NCI-H82 treated with DMSO at 0.1 percent for 48 hours (cell line): ENCODE measurements around the gene PLIN5.

Experiments used
- DNase-seq: peaks from one replicate; lab custom pipeline; 2025; ENCODE audit not compliant: unreplicated experiment; lab: John Stamatoyannopoulos, UW

The PLIN5 gene, protein sequence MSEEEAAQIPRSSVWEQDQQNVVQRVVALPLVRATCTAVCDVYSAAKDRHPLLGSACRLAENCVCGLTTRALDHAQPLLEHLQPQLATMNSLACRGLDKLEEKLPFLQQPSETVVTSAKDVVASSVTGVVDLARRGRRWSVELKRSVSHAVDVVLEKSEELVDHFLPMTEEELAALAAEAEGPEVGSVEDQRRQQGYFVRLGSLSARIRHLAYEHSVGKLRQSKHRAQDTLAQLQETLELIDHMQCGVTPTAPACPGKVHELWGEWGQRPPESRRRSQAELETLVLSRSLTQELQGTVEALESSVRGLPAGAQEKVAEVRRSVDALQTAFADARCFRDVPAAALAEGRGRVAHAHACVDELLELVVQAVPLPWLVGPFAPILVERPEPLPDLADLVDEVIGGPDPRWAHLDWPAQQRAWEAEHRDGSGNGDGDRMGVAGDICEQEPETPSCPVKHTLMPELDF

DNA sequence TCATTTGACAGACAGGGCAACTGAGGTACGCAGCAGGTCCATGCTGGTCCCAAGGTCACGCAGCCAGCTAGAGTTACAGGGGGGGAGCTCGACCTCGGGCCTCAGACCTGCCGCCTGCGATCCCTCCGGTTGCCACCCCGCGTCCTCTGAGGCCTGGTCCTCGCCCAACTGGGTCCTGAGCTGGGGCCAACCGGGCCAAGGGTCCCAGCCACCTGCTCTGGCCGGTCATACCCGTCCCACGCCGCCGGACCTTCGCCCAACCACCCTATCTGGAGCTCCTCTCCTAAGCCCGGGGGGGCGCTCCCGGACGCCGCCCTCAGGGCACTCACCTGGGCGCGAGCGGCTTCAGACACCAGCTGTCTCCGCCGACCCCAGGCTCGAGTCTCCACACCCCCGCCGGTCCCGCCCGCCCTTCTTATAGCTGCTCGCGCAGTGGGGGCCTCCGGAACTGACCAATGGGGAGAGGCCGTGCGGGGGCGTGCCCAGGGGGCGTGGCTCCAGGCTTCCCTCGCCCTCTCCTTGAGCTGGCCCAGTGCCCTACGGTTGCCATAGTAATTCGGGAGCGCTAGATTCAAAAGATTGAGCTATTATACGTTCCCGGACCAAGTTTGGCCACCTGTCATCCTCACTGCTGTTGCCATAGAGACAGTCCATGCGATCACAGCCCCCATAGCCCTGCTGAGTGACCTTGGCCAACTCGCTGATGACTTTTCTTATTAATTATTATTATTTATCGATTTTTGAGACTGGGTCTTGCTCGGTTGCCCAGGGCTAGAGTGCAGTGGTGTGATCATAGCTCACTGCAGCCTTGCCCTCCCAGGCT lies at the start of gene PLIN5:
Gene PLIN5 (minus strand): TSS at position 389 of the 823 bp plus-strand sequence. CDS start 1,150 bp downstream, outside the sequence.
- DNase-seq = peak; percentile 58

DNA sequence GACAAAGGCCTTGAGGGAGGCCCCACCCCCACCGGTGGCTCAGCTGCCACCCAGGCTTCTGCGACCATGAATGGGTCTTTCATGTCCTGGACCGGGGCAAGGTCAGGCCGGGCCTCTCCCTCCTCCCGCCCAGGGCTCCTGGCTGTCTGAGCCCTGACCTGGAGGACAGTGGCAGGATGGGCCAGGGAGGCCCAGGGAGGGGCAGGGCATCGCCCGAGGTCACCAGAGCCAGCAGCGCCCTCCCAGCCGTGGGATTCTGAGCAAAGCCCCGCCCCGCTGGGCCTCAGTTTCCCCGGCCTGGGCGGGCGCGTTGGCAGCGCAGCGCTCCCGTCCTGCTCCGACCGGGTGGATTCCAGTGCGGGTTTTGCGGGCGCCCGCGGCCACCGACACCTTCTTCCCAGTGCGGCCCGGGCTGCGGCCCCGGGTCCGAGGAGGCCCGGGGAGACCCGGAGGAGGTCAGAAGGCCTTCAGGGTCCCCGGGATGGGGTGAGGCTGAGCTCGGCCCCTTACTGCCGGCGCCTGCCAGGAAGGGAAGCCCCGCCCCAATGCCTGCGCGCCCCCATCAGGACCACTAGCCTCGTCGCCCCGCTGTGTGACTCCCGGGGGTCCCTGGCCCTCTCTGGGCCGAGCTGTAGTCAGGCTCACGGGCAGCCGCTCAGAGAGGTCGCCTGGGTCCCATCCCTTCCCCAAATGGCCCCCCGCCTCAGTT lies 49.1 kb upstream of the PLIN5 start:
- no peak for DNase-seq

DNA sequence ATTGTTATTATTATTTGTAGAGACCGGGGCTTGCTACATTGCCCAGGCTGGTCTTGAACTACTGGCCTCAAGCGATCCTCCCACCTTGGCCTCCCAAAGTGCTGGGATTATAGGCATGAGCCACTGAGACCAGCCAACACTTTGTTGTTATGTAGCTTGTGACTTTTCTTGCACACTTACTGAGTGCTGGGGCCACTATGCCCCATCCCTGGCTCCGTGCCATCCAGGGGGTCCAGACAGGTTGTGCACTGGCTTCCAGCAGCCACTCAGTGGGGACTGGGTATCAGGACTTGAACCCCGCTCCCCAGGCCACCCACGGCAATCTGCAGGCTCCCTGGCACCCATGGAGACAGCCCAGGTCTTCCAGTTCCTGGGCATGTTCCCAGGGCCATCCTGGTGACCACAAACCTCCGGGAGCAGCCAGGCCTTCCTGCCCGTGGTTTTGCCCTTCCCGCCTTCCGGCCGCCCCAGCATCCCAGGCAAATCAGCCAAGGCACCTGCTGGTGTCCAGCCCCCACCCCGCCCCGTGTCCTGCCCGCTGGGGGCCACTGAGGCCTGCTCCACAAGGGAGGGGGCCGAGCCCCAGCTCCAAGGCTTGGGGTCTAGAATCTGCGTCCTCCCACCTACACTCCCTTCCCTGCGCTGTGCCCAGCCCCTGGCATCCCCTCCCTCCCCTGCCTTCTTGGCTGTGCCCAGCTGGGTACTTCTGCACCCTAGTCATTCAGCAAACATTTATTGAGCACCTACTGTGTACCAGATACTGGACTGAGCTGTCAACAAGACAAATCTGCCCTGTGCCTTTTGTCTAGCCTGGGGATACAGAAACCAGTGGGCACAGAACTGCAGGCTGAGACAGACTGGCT lies 48.2 kb upstream of the PLIN5 start:
- DNase-seq = no peak

DNA sequence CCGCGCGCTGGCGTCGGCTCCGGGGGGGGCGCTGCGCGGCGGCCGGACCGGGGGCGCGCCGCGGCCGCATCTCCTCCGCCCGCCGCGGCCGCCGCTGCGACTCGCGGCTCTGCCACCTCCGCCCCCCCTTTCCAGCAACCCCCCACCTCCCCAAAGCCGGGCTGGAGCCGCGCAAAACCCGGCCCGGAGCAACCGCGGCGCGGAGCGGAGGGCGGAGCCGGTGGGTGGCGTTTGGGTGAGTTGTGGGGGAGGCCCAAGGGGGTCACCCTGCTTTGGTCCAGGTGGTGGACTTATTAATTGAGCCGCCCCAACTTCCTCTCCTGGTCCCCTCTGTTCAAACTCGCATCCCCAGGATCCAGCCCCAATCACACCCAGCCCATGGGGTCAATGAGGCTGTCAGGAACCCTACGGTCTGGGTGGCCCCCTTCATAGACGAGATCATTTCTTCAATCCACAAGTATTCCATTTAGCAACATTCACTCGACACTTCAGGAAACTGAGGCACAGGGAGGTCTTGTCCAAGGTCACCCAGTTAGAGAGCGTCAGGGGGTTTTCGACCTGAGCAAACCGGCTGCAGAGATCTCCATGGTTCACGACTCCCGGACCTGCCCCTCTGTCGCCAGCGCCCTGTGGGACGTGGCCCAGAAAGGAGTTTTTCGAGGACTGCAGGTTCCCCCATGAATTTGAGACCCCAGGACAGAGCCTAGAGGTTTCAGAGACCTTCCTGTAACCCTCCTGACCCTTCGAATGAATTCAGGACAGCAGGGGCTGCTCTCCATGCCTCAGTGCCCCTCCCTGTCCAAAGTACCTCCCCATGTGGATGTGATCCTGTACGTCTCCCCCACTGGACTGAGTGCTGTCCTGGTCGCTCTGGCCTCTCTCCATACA lies 46.9 kb upstream of the PLIN5 start:
- no peak for DNase-seq

DNA sequence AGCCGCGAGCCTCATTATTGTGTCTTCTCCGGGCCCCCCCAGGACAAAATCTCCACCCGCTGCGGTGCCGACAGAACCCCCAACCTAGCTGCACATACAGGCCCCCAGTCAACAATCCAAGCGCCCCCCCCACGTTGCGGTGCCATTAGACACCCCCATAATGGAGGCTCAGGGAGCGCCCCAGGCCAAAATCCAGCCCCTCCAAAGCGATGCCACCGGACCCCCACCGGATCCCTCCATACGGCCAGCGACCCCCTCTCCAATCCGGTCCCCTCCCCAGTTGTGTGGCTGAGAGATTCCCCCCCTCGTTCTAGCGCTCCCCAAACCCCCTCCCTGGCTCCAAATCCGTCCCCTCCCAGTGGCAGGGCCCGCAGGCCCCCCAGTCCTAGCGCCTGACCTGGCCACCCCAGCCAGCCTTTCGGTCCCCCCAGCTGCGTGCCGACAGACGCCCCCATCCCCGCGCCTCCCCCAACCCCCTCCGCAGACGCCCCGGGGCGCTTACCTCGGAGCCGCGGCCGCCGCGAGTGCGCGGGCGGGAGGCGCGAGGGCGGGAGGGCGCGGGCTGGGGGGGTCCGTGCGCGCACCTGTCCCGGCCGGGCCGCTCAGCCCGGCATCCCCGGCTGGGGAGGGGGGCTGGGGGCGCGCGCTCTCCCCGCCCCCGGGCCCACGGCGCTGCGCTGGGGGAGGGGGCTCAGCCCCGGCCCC lies 46.1 kb upstream of the PLIN5 start:
- no peak for DNase-seq

DNA sequence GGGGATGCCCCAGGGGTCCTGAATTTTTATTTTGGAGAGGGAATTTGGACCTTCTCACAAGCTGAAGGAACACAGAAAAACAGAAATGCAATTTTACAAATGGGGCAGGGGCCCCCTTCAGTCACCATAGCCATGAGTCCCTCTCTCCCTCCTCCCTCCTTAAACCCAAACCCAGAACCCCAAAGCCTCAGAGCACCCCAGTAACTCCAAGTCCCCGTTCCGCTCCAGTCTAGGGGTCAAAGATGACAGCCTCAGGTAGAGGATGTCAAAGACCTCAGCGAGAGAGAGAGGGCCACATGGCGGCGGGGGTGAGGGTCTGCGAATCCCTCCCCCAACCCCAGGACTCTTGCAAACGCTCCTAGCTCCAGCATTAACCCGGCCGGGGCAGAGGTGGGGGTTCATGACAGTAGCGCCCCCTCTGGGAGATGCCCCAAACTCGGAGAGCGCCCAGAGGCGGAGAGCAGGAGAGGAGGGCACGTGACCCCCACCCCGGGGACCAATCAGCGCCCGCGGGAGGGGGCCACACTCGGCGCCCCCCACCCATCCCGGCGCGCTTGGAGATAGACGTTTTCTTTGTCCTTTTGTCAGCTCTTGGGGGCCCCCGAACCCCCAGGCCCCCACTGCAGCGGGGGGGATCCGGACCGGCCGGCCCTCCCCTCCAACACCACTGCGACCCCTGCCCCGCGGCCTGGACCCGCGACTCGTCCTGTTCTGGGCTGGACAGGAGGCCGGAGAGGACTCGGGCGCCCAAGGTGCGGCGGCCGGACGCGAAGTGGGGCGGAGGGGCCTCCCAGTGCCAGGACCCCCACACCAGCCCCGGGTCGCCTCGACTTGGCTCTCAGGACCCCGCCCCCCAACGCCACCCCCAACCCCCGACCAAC lies 45.2 kb upstream of the PLIN5 start:
- no peak for DNase-seq

DNA sequence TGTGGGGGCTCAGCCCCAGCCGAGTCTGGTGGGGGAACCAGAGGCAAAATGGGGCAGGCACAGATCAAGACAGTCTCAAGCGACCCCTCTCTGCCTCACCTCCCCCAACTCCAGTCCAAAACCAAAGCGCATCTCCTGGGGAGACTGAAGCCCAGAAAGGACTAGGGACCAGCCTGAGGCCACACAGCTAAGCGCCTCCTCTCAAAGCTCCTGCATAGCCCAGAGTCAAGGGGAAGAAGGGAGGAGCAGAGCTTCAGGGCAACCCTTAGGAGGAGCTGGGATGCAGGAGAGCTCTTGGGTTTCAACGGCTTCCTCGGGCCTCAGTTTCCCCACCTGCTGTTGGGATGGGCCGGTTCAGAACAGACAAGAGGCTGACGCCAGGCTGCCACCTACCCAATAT lies 44.4 kb upstream of the PLIN5 start:
- DNase-seq = no peak

DNA sequence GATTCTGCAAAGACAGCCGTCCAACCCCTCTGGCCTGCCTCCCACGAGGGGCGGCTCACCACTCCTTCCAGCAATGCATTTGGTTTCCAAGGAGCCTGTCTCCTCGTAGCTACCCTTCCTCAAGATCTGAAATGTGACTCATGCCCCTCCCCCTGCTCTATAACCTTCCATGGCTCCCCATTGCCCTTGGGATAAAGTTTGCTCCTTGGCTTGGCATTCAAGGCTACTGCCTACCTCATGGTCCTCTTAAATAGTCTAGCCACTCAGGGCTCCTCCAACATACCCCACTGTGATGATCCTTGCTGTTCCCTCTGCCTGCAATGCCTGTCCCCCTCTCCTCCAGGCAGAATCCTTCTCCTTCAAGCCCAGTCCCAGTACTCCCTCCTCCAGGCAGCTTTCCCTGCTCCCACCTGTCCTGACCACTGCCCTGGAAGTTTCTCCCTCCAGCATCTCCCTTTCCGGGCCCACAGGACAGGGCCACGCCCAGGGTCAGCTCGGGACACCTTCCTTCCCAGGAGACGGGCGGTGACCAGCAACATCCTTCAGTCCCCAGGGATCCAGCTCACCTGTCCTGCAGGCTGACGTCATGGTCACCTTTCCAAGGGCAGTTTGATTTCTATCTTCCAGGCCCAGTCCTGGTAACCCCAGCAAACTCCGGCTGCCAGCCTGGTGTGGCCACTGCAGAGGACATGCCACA lies 43.7 kb upstream of the PLIN5 start:
- DNase-seq = no peak

DNA sequence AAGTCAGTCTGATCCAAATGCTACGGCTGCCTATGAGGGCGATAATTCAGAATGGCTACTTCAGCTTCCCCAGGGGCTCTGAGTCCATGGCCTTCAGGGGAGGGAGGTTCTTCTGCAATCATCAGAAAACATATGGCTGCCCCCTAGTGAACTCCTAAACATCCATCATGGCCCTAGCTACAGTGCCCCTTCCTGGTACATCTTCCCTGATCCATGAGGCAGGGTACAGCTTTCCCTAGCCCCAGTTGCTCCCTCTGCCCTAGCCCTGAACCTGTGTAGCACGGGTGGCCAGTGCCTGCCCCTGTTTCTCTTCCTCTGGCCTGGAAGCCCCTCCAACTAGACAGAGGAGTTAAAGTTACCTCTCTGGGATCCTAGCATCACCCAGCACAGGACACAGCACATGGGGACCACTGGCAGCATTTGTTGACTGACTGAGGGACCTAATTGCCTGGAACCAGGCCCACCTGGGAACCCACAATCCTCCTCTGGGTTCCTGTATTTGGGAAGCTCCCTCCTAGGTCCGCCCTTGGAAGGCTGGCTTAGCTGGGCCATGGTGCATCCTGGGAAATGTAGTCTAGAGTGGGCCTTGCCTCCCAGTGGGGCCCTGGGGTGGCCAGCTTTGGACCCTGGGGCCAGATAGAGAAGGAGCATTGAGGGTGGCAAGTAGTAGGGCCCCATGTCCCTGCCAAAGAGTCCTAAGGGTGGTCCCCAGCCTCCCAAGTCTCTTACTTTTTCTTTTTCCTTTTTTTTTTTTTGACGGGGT lies 42.2 kb upstream of the PLIN5 start:
- no peak for DNase-seq

DNA sequence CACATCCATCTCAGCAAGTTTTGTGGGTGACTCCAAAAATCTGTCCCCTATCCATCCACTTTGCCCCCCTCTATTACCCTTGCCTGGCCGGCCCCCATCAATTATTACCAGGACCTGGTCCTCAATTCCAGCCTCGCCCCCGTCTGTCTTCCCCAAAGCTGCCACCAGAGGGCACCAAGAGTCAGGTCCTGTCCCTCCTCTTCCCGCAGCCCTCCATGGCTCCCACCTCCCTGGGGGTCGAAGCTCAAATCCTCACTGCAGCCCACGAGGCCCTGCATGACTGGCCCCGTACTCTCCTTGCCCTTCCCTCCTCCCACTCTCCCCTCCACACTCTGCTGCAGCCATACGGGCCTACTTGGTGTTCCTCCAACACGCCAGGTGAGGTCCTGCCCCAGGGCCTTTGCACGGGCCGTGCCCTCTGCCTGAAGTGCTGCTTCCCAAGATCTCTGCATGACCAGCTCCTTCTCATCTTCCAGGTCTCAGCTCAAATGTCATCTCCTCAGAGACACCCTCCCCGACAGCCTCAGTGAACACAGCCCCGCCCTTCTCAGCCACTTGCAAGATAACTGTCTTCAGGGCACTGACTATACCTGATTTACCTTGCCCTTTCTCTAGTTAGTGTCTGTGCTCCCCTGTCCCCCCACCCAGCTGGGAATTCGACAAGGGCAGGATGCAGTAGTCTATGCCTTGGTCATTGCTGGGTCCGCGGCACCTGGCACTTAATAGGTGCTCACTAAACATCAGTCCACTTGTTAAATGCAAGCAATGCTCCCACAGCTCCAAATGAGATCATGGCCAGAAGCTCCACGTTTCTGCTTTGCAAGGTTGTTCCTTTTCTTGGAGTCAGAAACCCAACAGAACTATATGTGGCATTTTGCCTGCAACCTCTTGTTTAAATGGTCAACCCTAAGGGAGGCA lies 41.3 kb upstream of the PLIN5 start:
- DNase-seq = no peak

DNA sequence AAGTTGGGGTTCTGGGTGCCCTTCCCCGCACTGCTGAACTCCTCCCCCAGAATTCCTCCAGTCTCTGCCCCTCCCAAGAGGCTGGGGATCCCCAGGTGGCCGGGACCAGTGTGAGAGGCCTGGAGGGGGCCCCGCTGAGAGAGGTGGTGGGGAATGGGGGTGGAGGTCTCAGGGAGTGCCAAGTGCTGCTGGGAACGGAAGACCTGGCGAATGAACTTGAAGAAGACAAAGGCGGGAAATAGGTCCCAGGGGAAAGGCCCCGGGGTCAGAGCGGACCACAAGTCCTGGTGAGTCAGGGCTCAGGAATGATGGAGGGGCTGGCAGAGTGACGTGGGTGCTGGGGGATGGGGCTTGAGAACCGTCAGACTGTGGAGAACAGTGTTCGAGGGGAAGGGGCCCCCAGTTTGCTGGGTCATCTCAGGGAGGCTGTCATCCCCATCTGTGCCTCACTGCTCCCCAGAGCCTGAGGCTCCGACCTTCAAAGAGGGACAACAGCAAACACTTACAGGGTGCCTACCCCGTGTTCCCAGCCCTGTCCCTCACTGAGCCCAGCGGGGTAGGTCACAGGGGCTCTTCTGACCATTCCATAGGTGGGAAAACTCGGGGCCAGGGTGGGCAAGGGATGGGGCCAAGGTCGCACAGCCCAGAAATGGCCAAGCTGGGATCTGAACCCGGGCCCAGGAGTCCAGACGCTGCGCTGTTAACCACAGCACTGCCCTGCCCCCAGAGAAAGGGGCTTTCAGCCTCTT lies 40.4 kb upstream of the PLIN5 start:
- DNase-seq = no peak

DNA sequence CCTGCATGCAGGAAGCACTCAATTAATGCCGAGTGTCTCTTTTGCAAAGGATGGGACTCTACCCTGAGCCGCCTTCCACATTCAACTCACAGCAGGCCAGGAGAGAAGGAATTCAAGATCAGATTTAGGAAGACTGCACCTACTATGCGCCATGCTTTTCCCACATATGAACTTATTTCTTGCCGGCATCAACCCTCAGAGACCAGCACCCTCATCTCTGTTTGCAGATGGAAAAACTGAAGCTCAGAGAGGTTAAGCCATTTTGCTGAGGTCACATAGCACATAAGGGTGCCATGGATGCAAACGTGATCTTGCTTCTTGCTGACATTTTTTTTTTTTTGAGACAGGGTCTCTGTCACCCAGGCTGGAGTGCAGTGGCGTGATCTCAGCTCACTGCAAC lies 38.7 kb upstream of the PLIN5 start:
- DNase-seq = no peak

DNA sequence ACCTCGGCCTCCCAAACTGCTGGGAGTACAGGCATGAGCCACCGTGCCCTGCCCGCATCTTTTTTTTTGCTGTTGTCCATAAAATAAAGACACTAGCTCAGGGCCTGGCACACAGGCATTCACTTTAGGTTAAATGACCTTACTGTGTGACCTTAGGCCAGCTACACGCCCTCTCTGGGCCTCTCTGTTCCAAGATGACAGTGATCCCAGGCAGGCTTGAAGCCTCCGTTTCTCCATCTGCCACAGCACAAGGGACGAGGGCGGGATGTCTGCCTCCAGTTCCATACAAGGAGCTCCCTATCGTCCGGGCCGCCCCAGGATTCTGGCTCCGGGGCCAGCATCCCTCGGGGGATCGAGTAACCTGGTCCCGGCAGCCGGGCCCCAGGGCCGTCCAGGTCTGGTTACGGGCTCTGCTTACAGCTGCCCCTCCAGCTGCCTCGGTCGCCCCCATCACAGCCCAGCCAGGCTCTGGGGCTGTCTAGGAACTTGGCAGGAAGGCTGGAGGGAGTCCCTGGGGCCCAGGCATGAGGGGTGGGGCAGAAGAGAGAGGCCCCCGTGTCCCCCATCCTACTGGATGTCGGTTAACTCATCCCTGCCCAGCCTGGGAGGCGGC lies 36.4 kb upstream of the PLIN5 start:
- no peak for DNase-seq

DNA sequence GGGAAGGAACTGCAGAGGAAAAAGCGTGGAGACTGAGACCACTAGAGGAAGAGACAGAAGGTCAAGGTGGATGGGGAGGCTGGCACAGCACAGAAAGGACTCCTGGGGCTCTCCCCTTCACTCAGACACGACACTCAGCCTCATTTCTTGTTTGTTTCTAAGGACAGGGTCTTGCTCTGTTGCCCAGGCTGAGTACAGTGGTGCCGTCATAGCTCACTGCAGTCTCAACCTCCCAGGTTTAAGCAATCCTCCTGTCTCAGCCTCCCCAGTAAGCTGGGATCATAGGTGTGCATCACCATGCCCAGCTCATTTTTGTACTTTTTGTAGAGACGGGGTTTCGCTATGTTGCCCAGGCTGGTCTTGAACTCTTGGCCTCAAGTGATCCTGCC lies 35.9 kb upstream of the PLIN5 start:
- no peak for DNase-seq

DNA sequence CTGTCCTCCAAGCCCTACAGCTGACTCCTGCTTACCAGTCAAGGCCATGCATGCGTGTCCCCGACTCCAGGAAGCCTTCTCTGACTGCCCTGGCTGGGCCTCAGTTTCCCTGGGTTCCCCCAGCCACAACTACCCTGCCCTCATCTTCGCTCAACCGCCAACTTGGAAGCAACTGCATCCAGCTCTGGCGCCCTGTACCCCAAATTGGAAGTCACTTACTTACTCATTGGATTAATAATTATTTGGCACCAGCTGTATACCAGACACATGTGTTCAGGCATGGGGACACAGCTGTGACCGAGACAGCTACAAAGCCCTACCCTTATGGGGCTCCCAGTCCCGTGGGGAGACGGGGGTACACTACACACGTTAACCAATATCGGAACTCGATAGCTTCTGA lies 35.4 kb upstream of the PLIN5 start:
- DNase-seq = no peak
